ENCODE results near the gene POU4F3. TPM values are rescaled to one million over a fixed set of nuclear protein-coding genes. Genes with fewer than 3 reads are reported as not detected.

POU4F3 gene
- total and polyA plus RNA-seq, 2 of the 4 experiments (the other 2 are of a cell fraction), result 0.02 TPM; not detected in 1

- BruUV-seq (replicated peaks), result no TSS peak
- intact Hi-C loops (cut with micrococcal nuclease), result no loop called here
- no CpG with 5 or more reads among the region's 1 CpG for WGBS, 2 experiments (ENCODE audit: extremely low coverage in 2 of 2, insufficient read length in 1 of 2)
- Histone ChIP-seq H2BK5ac (ENCODE audit: low read depth, low read length, poor library complexity, severe bottlenecking) (no peak overlapping the region), H3K14ac (replicated peaks; ENCODE audit: low read depth, low read length) (no peak overlapping the region), H3K79me1 (ENCODE audit: low read depth in 1 of 2, low read length in 2 of 2) (no peaks in the 10 kb centered on the region), H4K8ac (ENCODE audit: low read depth in 2 of 2, low read length in 2 of 2) (no peak overlapping the region), H3K4me1 (ENCODE audit: control insufficient read depth, insufficient read depth, low read length) (no peaks in the 10 kb centered on the region), H4K5ac (ENCODE audit: low read depth, low read length) (no peak overlapping the region), H4K91ac (ENCODE audit: insufficient read depth, low read depth, low read length) (no peak overlapping the region), H3K9me1 (ENCODE audit: insufficient read depth, low read length) (no peaks in the 10 kb centered on the region), H3K9ac (ENCODE audit: low read depth, low read length) (no peak overlapping the region), H3K27me3 (ENCODE audit: control insufficient read depth, insufficient read depth, low read length) (peaks cover 5% of the 10 kb centered on the region; the same call in 1 of the 2 replicates), H3K4me3 (ENCODE audit: insufficient read depth, low read depth, low read length) (no peak overlapping the region), H2BK15ac (ENCODE audit: low read depth, low read length) (no peak overlapping the region), H2AFZ (replicated peaks; ENCODE audit: low read length, poor library complexity) (no peak overlapping the region), H3K18ac (ENCODE audit: low read depth, low read length) (no peak overlapping the region), H4K20me1 (ENCODE audit: insufficient read depth, low read length) (no peaks in the 10 kb centered on the region), H3K27ac (ENCODE audit: insufficient read depth, low read length) (no peak overlapping the region), H2BK20ac (ENCODE audit: low read depth, low read length) (no peak overlapping the region), H3K56ac (ENCODE audit: extremely low read depth, insufficient read depth, low read length) (no peak overlapping the region), H3K9me3 (ENCODE audit: control insufficient read depth, insufficient read depth, low read length) (no peaks in the 10 kb centered on the region), H3K4ac (ENCODE audit: low read depth, low read length) (no peak overlapping the region), H2AK5ac (ENCODE audit: low read depth, low read length) (no peak overlapping the region), H3K23ac (ENCODE audit: low read depth, low read length) (no peak overlapping the region), H2BK120ac (ENCODE audit: low read depth, low read length) (no peak overlapping the region), H3K4me2 (ENCODE audit: low read depth, low read length) (no peak overlapping the region), H3K36me3 (ENCODE audit: control insufficient read depth, insufficient read depth, low read length) (no peaks in the 10 kb centered on the region), H2AK9ac (replicated peaks; ENCODE audit: low read depth, low read length, poor library complexity) (no peak overlapping the region)
- POLR2A ChIA-PET (ENCODE audit: unreplicated experiment), result no interaction called here
- in situ Hi-C loops (cut with MboI; ENCODE audit: low sequenced_read_pairs), result no loop called here
- CTCF ChIA-PET, result no interaction called here
- ATAC-seq (ENCODE audit: low read depth), result no peak
- TF ChIP-seq RCOR1 (IDR thresholded peaks at IDR 0.05; ENCODE audit: insufficient replicate concordance, low read length), result no peak
- TF ChIP-seq MAZ (IDR thresholded peaks at IDR 0.05; ENCODE audit: borderline replicate concordance, low read depth, low read length), result no peak
- no peak for TF ChIP-seq CEBPB (IDR thresholded peaks at IDR 0.05; ENCODE audit: low read depth, low read length)
- TF ChIP-seq SMC3 (IDR thresholded peaks at IDR 0.05; ENCODE audit: low read depth, low read length), result no peak
- no peak for TF ChIP-seq USF2 (IDR thresholded peaks at IDR 0.05; ENCODE audit: low read depth, low read length)
- TF ChIP-seq MAFK (IDR thresholded peaks at IDR 0.05; ENCODE audit: low read depth, low read length), result no peak
- no peak for TF ChIP-seq CTCF (conservative IDR thresholded peaks at IDR 0.05; ENCODE audit: low read depth, low read length)
- no peak for TF ChIP-seq MXI1 (IDR thresholded peaks at IDR 0.05; ENCODE audit: borderline replicate concordance, low read depth, low read length)
- no peak for TF ChIP-seq RFX5 (IDR thresholded peaks at IDR 0.05; ENCODE audit: low read depth, low read length)
- no peak for TF ChIP-seq RAD21 (IDR thresholded peaks at IDR 0.05; ENCODE audit: low read length)
- no peak for TF ChIP-seq ELK1 (IDR thresholded peaks at IDR 0.05; ENCODE audit: borderline replicate concordance, low read depth, low read length)
- no peak for TF ChIP-seq BHLHE40 (IDR thresholded peaks at IDR 0.05; ENCODE audit: low read depth, low read length)
- dilution Hi-C loops (cut with HindIII; ENCODE audit: low sequenced_read_pairs, unreplicated experiment), result no loop called here
- DNase-seq, result no peak
Observed at GRCh38 chr5:146302406-146302805, 36.2 kb upstream of the POU4F3 start.

Measured in IMR-90 (cell line).